GM18502 (cell line): Measurements from ENCODE around the gene ATG13.
"Not testable (repeated sequence)": the region's sequence is repeated elsewhere in the genome, so short reads cannot be mapped to it uniquely, and the experiment has no call there.

Experiments
- ATAC-seq: cut with Tn5 transposase; IDR thresholded peaks from one replicate; pipeline ENCODE4 v1.9.1; 2021; ENCODE audit warnings: mild to moderate bottlenecking; ENCODE audit not compliant: unreplicated experiment, poor library complexity

Gene ATG13

GRCh38 chr11:46642627-46643335 is 25.4 kb downstream of the ATG13 start:
- ATAC-seq = no peak

GRCh38 chr11:46643531-46643930 is 26.2 kb downstream of the ATG13 start:
- ATAC-seq = no peak

DNA sequence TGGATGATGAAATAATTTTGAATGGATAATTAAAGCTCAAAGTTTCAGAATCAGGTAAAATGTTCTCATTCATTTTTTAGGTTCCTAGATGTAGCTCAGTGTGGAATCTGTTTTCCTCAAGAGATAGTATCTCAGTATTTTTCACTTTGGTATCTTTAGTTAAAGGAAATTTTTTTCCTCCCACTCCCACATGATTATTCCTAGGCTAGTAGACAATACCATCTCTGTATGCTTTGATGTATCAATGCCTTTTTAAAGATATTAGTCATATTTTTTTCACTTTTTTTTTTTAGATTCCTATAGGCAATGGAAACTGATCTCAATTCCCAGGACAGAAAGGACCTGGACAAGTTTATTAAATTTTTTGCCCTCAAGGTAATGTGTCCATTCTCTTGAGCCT is 26.6 kb downstream of the ATG13 start:
- no peak for ATAC-seq

DNA sequence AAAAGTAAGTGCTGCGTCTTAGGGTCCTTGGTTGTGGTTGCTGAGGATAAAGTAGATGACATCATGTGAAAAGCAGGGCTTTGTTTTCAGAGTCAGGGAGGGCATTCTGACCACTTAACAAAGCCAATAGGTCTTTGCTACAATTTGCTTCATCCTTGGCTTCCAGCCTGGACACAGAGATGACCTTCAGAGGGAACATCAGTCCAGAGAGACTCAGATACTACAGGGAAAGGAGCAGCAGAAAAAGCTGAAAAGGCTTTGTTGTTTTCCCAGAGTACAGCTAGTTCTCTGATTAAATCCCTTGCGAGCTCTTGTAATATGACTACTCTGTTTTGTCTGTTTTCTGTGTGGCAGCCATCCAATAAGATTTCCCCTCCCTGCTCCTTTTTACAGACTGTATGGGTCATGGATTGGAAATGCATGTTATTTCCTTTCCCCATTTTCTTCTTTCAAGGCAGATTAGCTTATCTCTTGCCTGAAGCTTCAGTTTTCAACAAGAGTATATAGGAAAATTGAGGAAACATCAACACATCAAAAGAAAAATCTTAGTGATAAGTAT is 31.9 kb downstream of the ATG13 start:
- no peak for ATAC-seq

DNA sequence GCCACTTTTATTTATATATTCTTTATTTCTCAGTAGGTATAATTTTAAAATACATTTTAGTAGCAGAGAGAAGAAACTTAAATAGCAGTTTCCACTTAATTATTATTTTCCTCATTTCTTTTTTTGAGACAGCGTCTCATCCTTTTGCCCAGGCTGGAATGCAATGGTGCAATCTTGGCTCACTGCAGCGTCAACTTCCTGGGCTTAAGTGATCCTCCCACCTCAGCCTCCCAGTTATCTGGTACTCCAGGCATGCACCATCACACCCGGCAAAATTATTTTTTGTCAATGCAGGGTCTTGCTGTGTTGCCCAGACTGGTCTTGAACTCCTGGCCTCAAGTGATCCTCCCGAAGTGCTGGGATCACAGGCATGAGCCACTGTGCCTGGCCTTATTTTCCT is 38.3 kb downstream of the ATG13 start:
- ATAC-seq = no peak

- ATAC-seq = no peak
These were observed 39.8 kb downstream of the ATG13 start for GRCh38 chr11:46657186-46657585.

DNA sequence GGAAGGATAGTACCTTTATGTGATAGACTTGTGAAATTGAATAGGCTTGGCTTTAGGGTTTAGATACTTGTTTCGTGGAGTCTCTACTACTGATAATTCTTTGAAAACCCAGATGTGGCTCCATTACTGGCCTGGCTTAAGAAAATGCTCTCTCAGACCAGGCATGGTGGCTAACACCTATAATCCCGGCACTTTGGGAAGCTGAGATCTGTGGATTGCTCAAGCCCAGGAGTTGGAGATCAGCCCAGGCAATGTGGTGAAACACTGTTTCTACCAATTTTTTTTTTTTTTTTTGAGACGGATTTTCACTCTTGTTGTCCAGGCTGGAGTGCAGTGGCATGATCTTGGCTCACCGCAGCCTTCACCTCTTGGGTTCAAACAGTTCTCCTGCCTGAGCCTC is 40.9 kb downstream of the ATG13 start:
- no peak for ATAC-seq

GRCh38 chr11:46659908-46660307 is 42.6 kb downstream of the ATG13 start:
- no peak for ATAC-seq

- no peak for ATAC-seq
These were observed 44.5 kb downstream of the ATG13 start for GRCh38 chr11:46661836-46662235.

GRCh38 chr11:46662366-46662765 is 45.0 kb downstream of the ATG13 start:
- ATAC-seq = no peak

- ATAC-seq = no peak
These were observed 46.1 kb downstream of the ATG13 start for GRCh38 chr11:46663277-46663940.

GRCh38 chr11:46664612-46665011 is 47.3 kb downstream of the ATG13 start:
- no peak for ATAC-seq

DNA sequence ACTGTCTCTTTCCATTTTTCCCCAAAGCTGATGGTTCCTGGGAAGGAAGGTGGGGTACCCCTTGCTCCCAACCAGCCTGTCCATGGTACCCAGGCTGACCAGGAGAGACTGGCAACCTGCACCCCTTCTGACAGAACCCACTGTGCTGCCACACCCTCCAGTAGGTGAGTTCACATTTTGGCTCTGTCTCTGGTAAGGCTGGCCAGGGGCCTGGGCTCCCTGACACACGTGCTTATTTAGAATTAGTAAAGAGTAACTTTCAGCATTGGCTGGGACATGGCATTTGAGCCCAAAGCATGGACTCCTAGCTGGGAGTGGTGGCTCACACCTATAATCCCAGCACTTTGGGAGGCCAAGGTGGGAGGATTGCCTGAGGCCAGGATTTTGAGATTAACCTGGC is 48.0 kb downstream of the ATG13 start:
- no peak for ATAC-seq

DNA sequence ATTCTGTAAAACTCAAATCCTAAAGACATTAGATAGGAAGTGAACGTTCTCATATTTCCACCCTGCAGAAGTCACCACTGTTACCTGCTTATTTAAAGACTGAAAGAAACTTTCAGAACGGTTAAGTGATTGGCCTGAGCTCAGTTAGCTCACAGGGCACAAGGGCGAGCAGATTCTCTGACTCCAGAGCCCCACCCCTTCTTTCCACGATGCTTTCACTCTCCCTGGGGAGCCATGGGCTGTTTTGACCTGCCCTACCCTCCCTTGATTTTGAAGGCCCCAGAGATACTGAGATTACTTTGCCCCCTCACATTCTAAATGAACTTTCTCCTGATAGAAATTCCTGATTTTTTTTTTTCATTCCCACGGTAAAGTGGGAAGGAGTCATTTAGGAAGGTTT is 49.2 kb downstream of the ATG13 start:
- no peak for ATAC-seq

DNA sequence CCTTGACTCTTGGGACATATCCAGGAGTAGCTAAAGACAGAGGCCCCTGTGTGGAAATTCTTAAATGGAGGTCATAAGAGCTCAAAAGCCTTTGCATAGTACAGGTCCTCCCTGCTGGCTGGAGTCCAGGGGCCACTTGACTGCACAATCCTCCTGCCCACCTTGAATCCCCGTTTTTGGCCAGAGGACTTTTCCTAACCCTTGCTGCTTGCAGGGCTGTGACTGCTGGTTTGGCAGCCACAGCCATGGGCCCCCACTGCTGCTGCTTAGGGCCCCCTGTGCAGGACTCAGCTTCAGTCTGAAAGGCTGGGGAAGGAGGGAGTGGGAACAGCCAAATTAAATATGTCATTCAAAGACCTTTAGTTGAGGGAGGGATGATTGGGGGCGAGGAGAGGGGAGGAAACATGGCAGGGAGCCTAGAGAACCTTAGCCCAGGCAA is 49.7 kb downstream of the ATG13 start:
- ATAC-seq = no peak

DNA sequence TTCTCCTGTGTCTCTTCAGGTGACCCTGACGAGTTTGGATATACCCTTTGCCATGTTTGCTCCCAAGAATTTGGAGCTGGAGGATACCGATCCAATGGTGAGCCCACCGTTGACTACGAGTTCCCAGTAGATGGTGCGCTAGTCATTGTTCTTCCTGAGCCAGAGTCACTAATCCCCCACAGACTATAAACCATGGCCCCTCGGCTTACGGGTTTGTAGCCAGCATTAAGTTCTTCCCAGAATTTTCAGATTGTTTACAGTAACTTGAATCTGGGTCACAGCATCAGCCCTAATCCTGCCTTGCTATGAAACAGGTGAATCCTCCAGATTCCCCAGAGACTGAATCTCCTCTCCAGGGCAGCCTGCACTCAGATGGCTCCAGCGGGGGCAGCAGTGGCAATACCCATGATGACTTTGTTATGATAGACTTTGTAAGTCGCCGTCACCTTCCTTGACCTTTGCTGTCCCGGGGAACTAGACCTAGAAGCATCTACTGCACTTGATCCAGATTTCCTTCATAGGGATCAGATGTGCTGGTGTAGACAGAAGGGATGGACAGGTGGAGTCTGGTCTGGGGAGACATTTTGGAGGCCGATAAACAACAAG is 51.2 kb downstream of the ATG13 start:
- no peak for ATAC-seq

GRCh38 chr11:46669711-46670139 is 52.4 kb downstream of the ATG13 start:
- no peak for ATAC-seq

- ATAC-seq = not testable (repeated sequence)
These were observed 53.2 kb downstream of the ATG13 start for GRCh38 chr11:46670521-46670920.

GRCh38 chr11:46671958-46672315 is 54.6 kb downstream of the ATG13 start:
- no peak for ATAC-seq

DNA sequence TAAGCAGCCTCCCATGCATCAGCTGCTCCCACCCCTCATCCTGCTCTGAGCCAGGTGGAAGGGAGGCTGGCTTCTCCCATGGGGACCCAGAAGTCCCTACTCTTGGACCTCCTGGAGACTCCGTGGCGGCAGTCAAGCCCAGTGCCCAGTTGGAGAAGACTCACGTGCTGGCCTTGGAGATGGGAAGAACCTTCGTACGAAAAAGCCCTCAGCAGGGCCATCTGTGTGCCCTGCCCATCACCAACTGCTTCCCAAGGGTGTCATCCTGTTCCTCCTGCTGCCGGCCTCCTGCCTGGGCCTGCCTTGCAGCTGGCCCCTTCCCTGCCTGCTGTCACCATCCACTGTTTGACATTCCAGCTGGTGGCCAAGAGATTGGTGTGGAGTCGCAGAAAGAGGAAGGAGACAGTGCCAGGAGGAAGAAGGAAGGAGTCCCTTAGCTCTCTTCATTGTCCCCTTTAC is 55.1 kb downstream of the ATG13 start:
- no peak for ATAC-seq

DNA sequence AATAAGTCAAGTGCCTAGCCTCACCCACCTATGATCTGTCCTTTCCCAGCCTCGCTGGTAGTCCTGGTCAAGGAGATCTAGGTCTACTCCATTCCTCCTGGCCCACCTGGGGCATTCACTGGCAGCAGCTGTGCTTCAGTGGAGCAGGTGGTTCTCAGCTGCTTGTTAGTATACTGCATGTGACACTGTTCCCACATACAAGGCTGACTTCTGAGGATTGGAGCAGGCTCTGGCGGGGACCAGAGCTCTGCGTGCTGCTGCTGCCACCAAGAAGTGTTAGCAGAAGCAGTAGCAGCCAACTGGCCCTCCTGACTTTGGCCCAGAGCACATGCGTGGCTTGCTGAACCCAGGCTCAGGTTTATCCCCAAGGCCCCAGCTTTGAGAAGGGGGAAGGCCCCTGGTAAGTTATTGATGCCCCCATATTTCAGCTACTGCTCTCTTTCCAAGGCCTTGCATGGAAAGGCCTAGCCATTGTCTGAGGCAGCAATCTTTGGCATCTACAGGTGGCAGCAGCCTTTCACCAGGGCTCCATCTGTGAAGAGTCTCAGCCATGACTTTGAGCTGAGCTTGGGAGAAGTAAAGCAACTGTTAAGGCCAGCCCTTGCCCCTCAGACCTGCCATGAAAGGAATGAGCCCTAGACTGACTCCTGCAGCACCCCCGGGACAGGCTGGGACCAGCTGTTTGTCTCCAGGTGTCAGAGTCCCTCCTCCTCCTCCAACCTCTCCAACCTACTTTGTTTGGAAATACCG is 56.5 kb downstream of the ATG13 start:
- ATAC-seq = no peak
